Measurements from ENCODE around the gene PLIN4. TPM values are rescaled to one million over a fixed set of nuclear protein-coding genes. Genes with fewer than 3 reads are reported as not detected.
A peak's percentile ranks its signal among the peaks of the same experiment; 100 is the strongest.

The PLIN4 gene
- total and polyA plus RNA-seq, 8 donors: 3.5 to 64.7 (median 11.3) TPM

DNA sequence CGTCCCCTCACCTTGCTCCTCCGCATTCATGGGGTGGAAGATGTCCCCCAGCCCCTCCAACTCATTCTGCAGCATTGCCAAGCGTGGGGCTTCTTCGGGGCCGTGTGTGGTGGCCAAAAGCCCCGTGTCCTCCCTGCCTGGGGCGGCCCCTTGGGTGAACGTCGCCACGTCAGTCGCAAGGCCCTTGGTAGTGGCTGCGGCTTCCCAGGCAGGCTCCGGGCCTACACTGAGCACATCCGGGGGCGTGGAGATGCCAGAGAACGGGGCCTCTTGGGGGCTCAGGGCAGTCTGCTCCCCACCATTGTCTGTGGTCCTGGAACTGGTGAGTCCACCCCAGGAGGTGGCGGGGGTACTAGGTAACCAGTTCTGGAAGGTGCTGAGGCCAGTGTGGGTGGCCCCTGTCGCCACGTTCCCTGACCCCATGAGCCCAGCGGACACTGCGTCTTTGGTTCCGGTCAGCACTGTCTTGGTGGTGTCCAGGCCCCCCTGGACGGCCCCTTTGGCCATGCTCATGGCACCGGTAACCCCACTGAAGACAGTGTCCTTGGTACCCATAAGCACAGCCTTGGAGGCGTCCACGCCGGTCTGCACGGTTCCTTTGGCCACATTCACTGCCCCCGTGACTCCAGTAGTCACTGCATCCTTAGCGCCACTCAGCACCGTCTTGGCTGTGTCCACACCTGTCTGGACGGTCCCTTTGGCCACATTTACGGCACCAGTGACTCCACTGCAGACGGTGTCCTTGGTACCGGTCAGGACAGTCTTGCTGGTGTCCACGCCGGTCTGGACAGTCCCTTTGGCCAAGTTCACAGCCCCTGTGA is 7.6 kb downstream of the PLIN4 start:
- Histone ChIP-seq H3K27me3 (no peaks in the 10 kb centered on the region), H3K4me1 (no peaks in the 10 kb centered on the region), H3K9me3 (no peaks in the 10 kb centered on the region), H3K27ac (no peak overlapping the region), H3K4me3 (no peak overlapping the region), H3K36me3 (peaks cover 0 to 49% (median 27%) of the 10 kb centered on the region in 4 donors)
- intact Hi-C loops (cut with DNase I; ENCODE audit: low total_unique reads): no loop called here
- no peak for TF ChIP-seq POLR2AphosphoS5 (IDR thresholded peaks at IDR 0.05)
- TF ChIP-seq, protein P1, sequence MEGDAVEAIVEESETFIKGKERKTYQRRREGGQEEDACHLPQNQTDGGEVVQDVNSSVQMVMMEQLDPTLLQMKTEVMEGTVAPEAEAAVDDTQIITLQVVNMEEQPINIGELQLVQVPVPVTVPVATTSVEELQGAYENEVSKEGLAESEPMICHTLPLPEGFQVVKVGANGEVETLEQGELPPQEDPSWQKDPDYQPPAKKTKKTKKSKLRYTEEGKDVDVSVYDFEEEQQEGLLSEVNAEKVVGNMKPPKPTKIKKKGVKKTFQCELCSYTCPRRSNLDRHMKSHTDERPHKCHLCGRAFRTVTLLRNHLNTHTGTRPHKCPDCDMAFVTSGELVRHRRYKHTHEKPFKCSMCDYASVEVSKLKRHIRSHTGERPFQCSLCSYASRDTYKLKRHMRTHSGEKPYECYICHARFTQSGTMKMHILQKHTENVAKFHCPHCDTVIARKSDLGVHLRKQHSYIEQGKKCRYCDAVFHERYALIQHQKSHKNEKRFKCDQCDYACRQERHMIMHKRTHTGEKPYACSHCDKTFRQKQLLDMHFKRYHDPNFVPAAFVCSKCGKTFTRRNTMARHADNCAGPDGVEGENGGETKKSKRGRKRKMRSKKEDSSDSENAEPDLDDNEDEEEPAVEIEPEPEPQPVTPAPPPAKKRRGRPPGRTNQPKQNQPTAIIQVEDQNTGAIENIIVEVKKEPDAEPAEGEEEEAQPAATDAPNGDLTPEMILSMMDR (IDR thresholded peaks at IDR 0.05): no peak
- no peak for TF ChIP-seq EP300 (IDR thresholded peaks at IDR 0.05)
- no peak for TF ChIP-seq POLR2A (IDR thresholded peaks at IDR 0.05)
- no peak for DNase-seq
- WGBS, 5 donors: 88 to 93% (median 90%) methylated on average over 29 to 37 of the region's 37 CpGs

DNA sequence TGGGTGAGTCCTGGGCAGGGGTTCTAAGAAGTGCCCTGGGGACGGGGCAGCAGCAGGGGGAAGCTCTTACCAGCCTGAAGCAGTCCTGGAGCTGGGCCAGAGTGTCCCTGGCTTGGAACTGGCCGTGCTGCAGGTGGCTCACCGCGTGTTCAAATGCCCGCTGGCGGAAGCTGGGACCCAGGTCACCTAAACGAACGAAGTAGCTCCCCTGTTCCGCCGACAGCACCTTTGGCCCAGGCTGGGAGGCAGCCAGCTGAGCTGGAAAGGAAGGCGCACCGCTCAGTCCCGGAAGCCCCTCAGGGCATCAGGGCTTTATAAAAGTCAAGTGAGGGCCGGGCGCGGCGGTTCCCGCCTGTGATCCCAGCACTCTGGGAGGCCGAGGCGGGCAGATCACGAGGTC is 9.6 kb downstream of the PLIN4 start:
- TF ChIP-seq POLR2A (IDR thresholded peaks at IDR 0.05) (no peak), EP300 (IDR thresholded peaks at IDR 0.05) (no peak)
- Histone ChIP-seq H3K9me3 (no peaks in the 10 kb centered on the region), H3K36me3 (peaks cover 5 to 64% (median 46%) of the 10 kb centered on the region in 4 donors), H3K27me3 (no peaks in the 10 kb centered on the region), H3K4me1 (peaks cover 0 to 5% (median 0%) of the 10 kb centered on the region in 4 donors), H3K4me3 (no peak overlapping the region), H3K27ac (no peak overlapping the region)
- whole genome bisulfite sequencing, 5 donors: 82 to 95% (median 93%) methylated on average over 20 to 21 of the region's 21 CpGs
- no peak for DNase-seq
- intact Hi-C loops (cut with DNase I; ENCODE audit: low total_unique reads): no loop called here

DNA sequence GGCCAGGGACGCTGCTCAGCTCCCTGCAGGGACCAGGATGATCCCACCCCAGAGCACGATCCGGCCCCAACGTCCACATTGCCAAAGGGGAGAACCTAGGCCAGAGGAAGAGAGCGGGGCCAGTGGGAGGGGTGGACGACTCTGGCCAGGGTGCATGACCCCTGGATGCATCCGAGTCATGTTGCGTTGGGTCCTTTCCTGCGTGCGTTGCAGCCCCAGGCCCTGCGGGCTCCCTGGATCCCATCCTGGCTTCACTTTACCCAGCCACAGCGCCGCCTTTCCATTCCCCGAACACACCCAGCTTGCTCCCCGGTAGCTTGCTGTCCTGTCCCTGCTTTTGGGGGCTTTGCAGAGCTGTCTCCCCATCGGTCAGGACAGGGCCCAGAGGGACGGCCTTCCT is 10.5 kb downstream of the PLIN4 start:
- intact Hi-C loops (cut with DNase I; ENCODE audit: low total_unique reads): no loop called here
- peaks cover 5 to 66% (median 49%) of the 10 kb centered on the region in 4 donors for H3K36me3 ChIP-seq
- H3K27me3 ChIP-seq: no peaks in the 10 kb centered on the region
- no peaks in the 10 kb centered on the region for H3K9me3 ChIP-seq
- no peak for DNase-seq
- no peak for TF ChIP-seq EP300 (IDR thresholded peaks at IDR 0.05)
- TF ChIP-seq POLR2A (IDR thresholded peaks at IDR 0.05): no peak
- peaks cover 0 to 5% (median 0%) of the 10 kb centered on the region in 4 donors for H3K4me1 ChIP-seq
- no peak overlapping the region for H3K27ac ChIP-seq
- H3K4me3 ChIP-seq: no peak overlapping the region
- WGBS, 5 donors: 75 to 88% (median 85%) methylated on average over 16 to 17 of the region's 17 CpGs

DNA sequence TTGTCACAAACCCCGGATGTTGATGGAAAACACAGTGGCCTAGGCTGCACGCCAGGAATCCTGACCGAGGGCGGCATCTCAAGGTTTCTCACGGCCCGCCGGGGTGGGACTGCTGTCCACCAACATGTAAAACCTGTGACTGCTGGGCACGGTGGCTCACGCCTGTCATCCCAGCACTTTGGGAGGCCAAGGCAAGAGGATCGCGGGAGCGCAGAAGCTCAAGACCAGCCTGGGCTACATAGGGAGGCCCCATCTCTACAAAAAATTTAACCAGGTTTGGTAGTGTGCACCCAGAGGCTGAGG is 11.2 kb downstream of the PLIN4 start:
- DNase-seq: no peak
- Histone ChIP-seq H3K36me3 (peaks cover 5 to 66% (median 54%) of the 10 kb centered on the region in 4 donors), H3K4me3 (no peak overlapping the region), H3K9me3 (no peaks in the 10 kb centered on the region), H3K4me1 (peaks cover 0 to 5% (median 0%) of the 10 kb centered on the region in 4 donors), H3K27ac (peak overlapping the region in 1 of 5 donors; percentile 43), H3K27me3 (no peaks in the 10 kb centered on the region)
- intact Hi-C loops (cut with DNase I; ENCODE audit: low total_unique reads): no loop called here
- WGBS, 5 donors: 67 to 93% (median 90%) methylated on average over 5 to 12 of the region's 12 CpGs
- no peak for TF ChIP-seq EP300 (IDR thresholded peaks at IDR 0.05)

DNA sequence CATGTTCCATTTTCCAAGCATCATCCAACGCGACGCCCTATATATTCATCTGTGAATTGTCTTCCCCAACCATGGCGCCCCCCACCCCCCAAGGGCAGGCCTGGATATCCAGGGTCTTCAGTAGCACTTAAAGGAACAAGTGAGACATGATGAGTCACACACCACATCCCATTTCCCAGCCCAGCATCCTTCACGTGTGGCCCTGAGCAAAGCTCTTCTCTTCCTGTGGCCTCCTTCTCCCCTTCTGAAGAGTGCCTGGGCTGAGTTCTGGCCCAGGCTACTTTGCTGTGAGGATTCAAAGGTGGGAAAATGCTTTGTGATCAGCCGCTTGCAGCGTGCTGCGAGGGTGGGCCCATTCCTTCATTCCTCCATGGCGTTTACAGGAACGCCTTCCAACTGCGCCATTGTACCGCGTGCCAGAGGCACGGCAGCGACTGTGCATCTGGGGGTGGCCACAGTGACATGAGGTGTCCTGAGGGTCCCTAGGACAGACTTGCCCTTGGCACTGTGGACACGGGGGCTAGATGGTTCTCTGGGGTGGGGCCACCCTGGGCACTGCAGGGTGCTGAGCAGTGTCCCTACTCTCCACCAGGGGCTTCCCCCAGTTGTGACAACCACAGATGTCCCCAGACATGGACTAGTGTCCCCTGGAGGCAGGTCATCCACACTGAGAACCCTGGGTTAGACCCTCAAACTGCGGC is 11.7 kb downstream of the PLIN4 start:
- no peak for TF ChIP-seq POLR2A (IDR thresholded peaks at IDR 0.05)
- no peak for TF ChIP-seq EP300 (IDR thresholded peaks at IDR 0.05)
- TF ChIP-seq, protein P1 (IDR thresholded peaks at IDR 0.05): no peak
- no peak for TF ChIP-seq POLR2AphosphoS5 (IDR thresholded peaks at IDR 0.05)
- Histone ChIP-seq H3K4me3 (no peak overlapping the region), H3K27me3 (no peaks in the 10 kb centered on the region), H3K27ac (peak overlapping the region in 1 of 5 donors; percentile 43), H3K9me3 (no peaks in the 10 kb centered on the region), H3K36me3 (peaks cover 7 to 69% (median 59%) of the 10 kb centered on the region in 4 donors), H3K4me1 (peaks cover 0 to 5% (median 0%) of the 10 kb centered on the region in 4 donors)
- intact Hi-C loops (cut with DNase I; ENCODE audit: low total_unique reads): no loop called here
- DNase-seq: no peak
- WGBS, 5 donors: 84 to 91% (median 88%) methylated on average over 15 to 17 of the region's 17 CpGs

Data from stomach (tissue), 9 donors.